ENCODE results near the gene GIPC3.

GRCh38 chr19:3621689-3622088, 36.4 kb downstream of the GIPC3 start:
- TF ChIP-seq EZH2 (IDR thresholded peaks at IDR 0.05) (no peak), CTCF (IDR thresholded peaks at IDR 0.05) (no peak), EZH2phosphoT487 (IDR thresholded peaks at IDR 0.05) (no peak)

Data from neural progenitor cell (in vitro differentiated cells).